Measurements from ENCODE around the gene NNMT. TPM values are rescaled to one million over a fixed set of nuclear protein-coding genes. Genes with fewer than 3 reads are reported as not detected.

NNMT gene
- total RNA-seq, 1 experiment from 2014 or later = not detected

DNA sequence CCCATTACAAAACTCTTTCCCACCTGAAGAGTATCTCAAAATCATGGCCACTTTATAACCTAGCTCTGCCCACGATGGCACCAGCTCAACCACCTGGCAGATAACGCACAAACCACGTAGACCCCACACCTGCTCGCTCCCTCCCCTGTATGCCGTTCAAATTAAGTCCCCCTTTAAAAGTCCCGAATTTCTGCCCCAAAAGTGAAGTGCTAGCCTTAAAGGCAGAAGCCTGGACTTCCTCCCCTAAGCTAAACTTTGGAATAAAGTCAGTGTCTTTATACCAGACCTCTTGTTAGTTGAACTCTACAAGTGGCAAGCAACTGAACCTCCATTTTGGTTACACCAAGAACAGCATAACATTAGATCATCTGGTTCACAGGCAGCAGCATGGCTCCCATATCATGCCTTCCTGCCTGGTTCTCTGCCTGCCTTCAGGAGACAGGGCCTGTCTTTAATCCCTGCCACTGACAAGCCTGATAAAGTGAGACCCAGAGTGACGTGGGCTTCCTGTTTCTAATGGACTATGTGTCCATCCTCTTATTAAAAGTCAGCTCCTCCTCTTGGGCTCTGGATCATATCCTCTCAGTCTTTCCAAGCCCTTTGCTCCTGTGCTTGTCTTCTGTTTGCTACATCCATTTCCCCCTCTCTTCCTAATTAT lies 32.6 kb upstream of the NNMT start:
- no peaks in the 10 kb centered on the region for H3K9me2 ChIP-seq (ENCODE audit: insufficient read depth)
- no peak for DNase-seq
- intact Hi-C loops (cut with micrococcal nuclease; ENCODE audit: unreplicated experiment) = loop anchor here (10.0 kb wide), 1 partner anchor 729 kb away; no protein-coding TSS in a partner anchor
- TF ChIP-seq, protein P1, sequence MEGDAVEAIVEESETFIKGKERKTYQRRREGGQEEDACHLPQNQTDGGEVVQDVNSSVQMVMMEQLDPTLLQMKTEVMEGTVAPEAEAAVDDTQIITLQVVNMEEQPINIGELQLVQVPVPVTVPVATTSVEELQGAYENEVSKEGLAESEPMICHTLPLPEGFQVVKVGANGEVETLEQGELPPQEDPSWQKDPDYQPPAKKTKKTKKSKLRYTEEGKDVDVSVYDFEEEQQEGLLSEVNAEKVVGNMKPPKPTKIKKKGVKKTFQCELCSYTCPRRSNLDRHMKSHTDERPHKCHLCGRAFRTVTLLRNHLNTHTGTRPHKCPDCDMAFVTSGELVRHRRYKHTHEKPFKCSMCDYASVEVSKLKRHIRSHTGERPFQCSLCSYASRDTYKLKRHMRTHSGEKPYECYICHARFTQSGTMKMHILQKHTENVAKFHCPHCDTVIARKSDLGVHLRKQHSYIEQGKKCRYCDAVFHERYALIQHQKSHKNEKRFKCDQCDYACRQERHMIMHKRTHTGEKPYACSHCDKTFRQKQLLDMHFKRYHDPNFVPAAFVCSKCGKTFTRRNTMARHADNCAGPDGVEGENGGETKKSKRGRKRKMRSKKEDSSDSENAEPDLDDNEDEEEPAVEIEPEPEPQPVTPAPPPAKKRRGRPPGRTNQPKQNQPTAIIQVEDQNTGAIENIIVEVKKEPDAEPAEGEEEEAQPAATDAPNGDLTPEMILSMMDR (conservative IDR thresholded peaks at IDR 0.05) = no peak
- TF ChIP-seq EZH2 (IDR thresholded peaks at IDR 0.05; ENCODE audit: low read depth) = no peak
- H3K36me3 ChIP-seq (ENCODE audit: low read depth) = no peaks in the 10 kb centered on the region
- no peaks in the 10 kb centered on the region for H3K4me1 ChIP-seq (replicated peaks; ENCODE audit: insufficient read depth)
- H3F3A ChIP-seq (ENCODE audit: insufficient read depth, low read depth) = no peaks in the 10 kb centered on the region
- H3K27ac ChIP-seq = no peak overlapping the region
- no TSS peak for BruUV-seq (replicated peaks)
- H2AFZ ChIP-seq = no peak overlapping the region
- no peaks in the 10 kb centered on the region for H3K9me3 ChIP-seq (ENCODE audit: insufficient read depth, low read depth)
- POLR2A ChIA-PET (ENCODE audit: unreplicated experiment) = no interaction called here
- peaks cover 5% of the 10 kb centered on the region; the same call in 1 of the 2 replicates for H4K20me1 ChIP-seq (ENCODE audit: insufficient read depth)
- CTCF ChIA-PET = interaction anchor here (1.8 kb wide), 1 partner anchor 368 kb away, joined by 5 read pairs; no protein-coding TSS in a partner anchor
- peaks cover 83% of the 10 kb centered on the region for H3K27me3 ChIP-seq (ENCODE audit: insufficient read depth, low read depth)
- H3K4me3 ChIP-seq = no peak overlapping the region
- H3K79me2 ChIP-seq (ENCODE audit: low read depth) = no peaks in the 10 kb centered on the region
- no peak overlapping the region for H3K4me2 ChIP-seq

DNA sequence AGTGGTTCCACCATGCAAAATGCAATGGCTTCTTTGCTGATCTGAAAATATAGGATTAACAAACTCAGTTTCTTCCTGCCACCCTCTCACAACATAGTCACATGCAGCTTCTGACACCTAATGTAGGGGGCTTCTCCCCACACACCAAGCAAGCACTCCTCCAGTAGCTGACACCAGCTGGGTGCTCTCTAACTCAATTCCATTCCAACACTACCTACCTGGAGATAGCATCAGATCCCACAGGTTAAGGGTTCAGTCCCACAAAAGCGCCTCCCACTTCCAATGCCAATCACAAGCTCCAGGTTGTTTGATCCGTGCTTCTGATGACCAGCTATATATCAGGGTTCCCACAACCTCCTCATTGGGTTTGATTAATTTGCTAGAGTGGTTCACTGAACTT lies 31.8 kb upstream of the NNMT start:
- Histone ChIP-seq H3K9me2 (ENCODE audit: insufficient read depth) (no peaks in the 10 kb centered on the region), H3K9me3 (ENCODE audit: insufficient read depth, low read depth) (no peaks in the 10 kb centered on the region), H2AFZ (no peak overlapping the region), H3K4me3 (no peak overlapping the region), H3K79me2 (ENCODE audit: low read depth) (no peaks in the 10 kb centered on the region), H3K4me1 (replicated peaks; ENCODE audit: insufficient read depth) (no peaks in the 10 kb centered on the region), H3K4me2 (no peak overlapping the region), H3K36me3 (ENCODE audit: low read depth) (no peaks in the 10 kb centered on the region), H3K27me3 (ENCODE audit: insufficient read depth, low read depth) (peaks cover 83% of the 10 kb centered on the region), H3K27ac (no peak overlapping the region), H3F3A (ENCODE audit: insufficient read depth, low read depth) (no peaks in the 10 kb centered on the region), H4K20me1 (ENCODE audit: insufficient read depth) (peaks cover 5% of the 10 kb centered on the region; the same call in 1 of the 2 replicates)
- TF ChIP-seq, protein P1 (conservative IDR thresholded peaks at IDR 0.05) = no peak
- no peak for TF ChIP-seq EZH2 (IDR thresholded peaks at IDR 0.05; ENCODE audit: low read depth)
- intact Hi-C loops (cut with micrococcal nuclease; ENCODE audit: unreplicated experiment) = loop anchor here (10.0 kb wide), 1 partner anchor 730 kb away; no protein-coding TSS in a partner anchor
- ChIA-PET POLR2A (ENCODE audit: unreplicated experiment) (no interaction called here), CTCF (no interaction called here)
- BruUV-seq (replicated peaks) = no TSS peak
- DNase-seq = no peak

DNA sequence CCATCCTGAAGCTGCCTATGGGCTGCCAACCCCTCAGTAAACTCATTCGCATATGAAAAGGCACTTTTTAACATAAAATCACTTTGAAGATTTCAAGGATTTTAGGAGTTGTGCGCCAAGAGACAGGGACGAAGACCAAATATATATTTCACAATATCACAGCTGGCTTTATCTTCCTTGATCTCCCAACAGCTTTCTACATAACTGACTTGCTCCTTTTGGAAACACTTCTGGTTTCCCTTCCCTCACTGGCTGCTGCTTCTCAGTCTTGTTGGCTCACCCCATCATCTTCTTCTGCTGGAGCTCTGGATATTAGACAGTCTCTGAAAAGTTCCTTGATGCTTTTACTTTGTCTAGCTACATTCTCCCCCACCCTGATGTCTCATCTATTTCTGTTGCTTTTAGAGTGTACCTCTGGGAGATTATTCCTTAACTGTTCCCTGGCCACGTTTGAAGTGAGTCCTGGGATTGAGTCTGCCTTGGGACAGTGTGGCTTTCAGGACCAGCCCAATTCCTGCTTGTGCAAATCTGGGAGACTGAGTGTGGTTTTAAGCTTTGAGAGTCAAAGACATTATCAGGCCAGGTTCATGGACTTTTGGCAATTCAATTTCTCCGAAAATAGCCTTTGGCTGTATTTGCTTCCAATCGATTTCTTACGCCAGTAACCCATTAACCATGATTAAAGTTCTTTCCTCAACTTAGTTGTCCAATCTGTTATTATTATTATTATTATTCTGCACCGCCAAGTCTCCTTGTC lies 30.9 kb upstream of the NNMT start:
- Histone ChIP-seq H3K27ac (no peak overlapping the region), H2AFZ (no peak overlapping the region), H3K9me2 (ENCODE audit: insufficient read depth) (no peaks in the 10 kb centered on the region), H3K9me3 (ENCODE audit: insufficient read depth, low read depth) (no peaks in the 10 kb centered on the region), H3F3A (ENCODE audit: insufficient read depth, low read depth) (no peaks in the 10 kb centered on the region), H3K4me2 (no peak overlapping the region), H3K4me1 (replicated peaks; ENCODE audit: insufficient read depth) (no peaks in the 10 kb centered on the region), H3K79me2 (ENCODE audit: low read depth) (no peaks in the 10 kb centered on the region), H4K20me1 (ENCODE audit: insufficient read depth) (peaks cover 5% of the 10 kb centered on the region; the same call in 1 of the 2 replicates), H3K27me3 (ENCODE audit: insufficient read depth, low read depth) (peaks cover 81% of the 10 kb centered on the region), H3K36me3 (ENCODE audit: low read depth) (no peaks in the 10 kb centered on the region), H3K4me3 (no peak overlapping the region)
- POLR2A ChIA-PET (ENCODE audit: unreplicated experiment) = no interaction called here
- TF ChIP-seq EZH2 (IDR thresholded peaks at IDR 0.05; ENCODE audit: low read depth) = no peak
- TF ChIP-seq, protein P1 (conservative IDR thresholded peaks at IDR 0.05) = no peak
- BruUV-seq (replicated peaks) = no TSS peak
- DNase-seq = no peak
- CTCF ChIA-PET = no interaction called here
- intact Hi-C loops (cut with micrococcal nuclease; ENCODE audit: unreplicated experiment) = loop anchor here (10.0 kb wide), 1 partner anchor 730 kb away; no protein-coding TSS in a partner anchor

All from PC-9 (cell line).